BE2C (cell line): ENCODE data around the gene FNTB.

Experiments
- DNase-seq: peaks from one replicate; pipeline ENCODE4 v3.0.0-alpha.2; 2020
- H3K27me3 ChIP-seq: fragments of 250-450 bp; sonication (Bioruptor Pico); 2 replicates; pipeline ENCODE4 v1.5.1; 2020; ENCODE audit warnings: mild to moderate bottlenecking
- H3K36me3 ChIP-seq: fragments of 250-450 bp; sonication (Bioruptor Pico); 2 replicates; pipeline ENCODE4 v1.5.1; 2020; ENCODE audit warnings: mild to moderate bottlenecking
- H3K4me1 ChIP-seq: fragments of 250-450 bp; sonication (Bioruptor Pico); 2 replicates; pipeline ENCODE4 v1.5.1; 2020
- H3K4me3 ChIP-seq: 2 replicates; pipeline ENCODE4 v1.5.1; 2011; ENCODE audit warnings: low read depth, low read length
- H3K9me3 ChIP-seq: fragments of 250-450 bp; sonication (Bioruptor Pico); 2 replicates; pipeline ENCODE4 v1.5.1; 2020
- CTCF ChIP-seq: IDR thresholded peaks from 2 replicates; pipeline ENCODE4 v1.5.1; 2012; ENCODE audit warnings: mild to moderate bottlenecking, low read depth, low read length

FNTB gene

GRCh38 chr14:64956697-64957406 lies 29.8 kb upstream of the FNTB start:
- Histone ChIP-seq H3K4me3 (no peak overlapping the region), H3K4me1 (peaks cover 3% of the 10 kb centered on the region), H3K36me3 (no peaks in the 10 kb centered on the region), H3K27me3 (no peaks in the 10 kb centered on the region), H3K9me3 (no peaks in the 10 kb centered on the region)
- no peak for TF ChIP-seq CTCF
- no peak for DNase-seq

DNA sequence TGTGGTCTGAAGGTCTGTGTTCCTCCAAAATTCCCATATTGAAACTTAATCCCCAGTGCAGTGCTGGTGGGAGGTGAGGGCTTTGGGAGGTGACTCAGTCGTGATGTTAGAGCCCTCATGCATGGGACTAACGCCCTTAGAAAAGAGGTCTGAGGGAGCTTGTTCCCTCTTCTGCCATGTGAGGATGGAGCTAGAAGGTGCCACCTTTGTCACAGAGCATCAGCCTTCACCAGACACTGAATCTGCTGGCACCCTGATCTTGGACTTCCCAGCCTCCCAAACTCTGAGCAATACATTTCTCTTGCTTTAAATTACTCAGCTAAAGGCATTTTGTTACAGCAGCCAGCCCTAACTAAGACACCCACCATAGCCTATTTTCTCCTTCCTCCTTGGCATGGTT lies 28.5 kb upstream of the FNTB start:
- Histone ChIP-seq H3K27me3 (no peaks in the 10 kb centered on the region), H3K4me3 (no peak overlapping the region), H3K4me1 (peaks cover 3% of the 10 kb centered on the region), H3K9me3 (no peaks in the 10 kb centered on the region), H3K36me3 (no peaks in the 10 kb centered on the region)
- no peak for DNase-seq
- TF ChIP-seq CTCF: no peak

- Histone ChIP-seq H3K9me3 (no peaks in the 10 kb centered on the region), H3K27me3 (no peaks in the 10 kb centered on the region), H3K4me3 (no peak overlapping the region), H3K4me1 (peaks cover 2% of the 10 kb centered on the region), H3K36me3 (no peaks in the 10 kb centered on the region)
- DNase-seq: no peak
- TF ChIP-seq CTCF: no peak
Observed at GRCh38 chr14:64958743-64959142, 28.0 kb upstream of the FNTB start.

GRCh38 chr14:64960762-64961276 lies 25.9 kb upstream of the FNTB start:
- no peak overlapping the region for H3K4me3 ChIP-seq
- no peak for DNase-seq
- H3K9me3 ChIP-seq: no peaks in the 10 kb centered on the region
- no peaks in the 10 kb centered on the region for H3K36me3 ChIP-seq
- no peaks in the 10 kb centered on the region for H3K4me1 ChIP-seq
- TF ChIP-seq CTCF: peak; percentile 22; the same call in 1 of the 2 replicates
- no peaks in the 10 kb centered on the region for H3K27me3 ChIP-seq

- no peak for DNase-seq
- TF ChIP-seq CTCF: 0 out of 2 replicates have a peak, but pooled peaks have one; percentile 7
- H3K36me3 ChIP-seq: no peaks in the 10 kb centered on the region
- H3K9me3 ChIP-seq: no peaks in the 10 kb centered on the region
- H3K4me1 ChIP-seq: no peaks in the 10 kb centered on the region
- no peaks in the 10 kb centered on the region for H3K27me3 ChIP-seq
- H3K4me3 ChIP-seq: no peak overlapping the region
Observed at GRCh38 chr14:64963611-64964010, 23.1 kb upstream of the FNTB start.

GRCh38 chr14:64965356-64966000 lies 21.2 kb upstream of the FNTB start:
- DNase-seq: no peak
- Histone ChIP-seq H3K27me3 (no peaks in the 10 kb centered on the region), H3K9me3 (no peaks in the 10 kb centered on the region), H3K4me1 (no peaks in the 10 kb centered on the region), H3K36me3 (no peaks in the 10 kb centered on the region), H3K4me3 (no peak overlapping the region)
- no peak for TF ChIP-seq CTCF
